ENCODE measurements around the gene JAG2.

Gene JAG2

GRCh38 chr14:105177082-105177481, 8.5 kb upstream of the JAG2 start:
- FAIRE-seq (no peak), DNase-seq (ENCODE audit: insufficient read length, low spot score) (no peak)
- TF ChIP-seq TAF1 (IDR thresholded peaks at IDR 0.05; ENCODE audit: low read depth, low read length): no peak
- no peak for TF ChIP-seq SPI1 (IDR thresholded peaks at IDR 0.05; ENCODE audit: low read depth, low read length)
- no peak for TF ChIP-seq POLR2AphosphoS5 (IDR thresholded peaks at IDR 0.05; ENCODE audit: low read depth, low read length)
- no peak for TF ChIP-seq POU2F2 (IDR thresholded peaks at IDR 0.05; ENCODE audit: low read depth, low read length)
- no peak for TF ChIP-seq POLR2A (IDR thresholded peaks at IDR 0.05; ENCODE audit: low read depth, low read length)
- no peak for TF ChIP-seq PAX5 (IDR thresholded peaks at IDR 0.05; ENCODE audit: insufficient read depth, low read length, severe bottlenecking)

- DNase-seq (ENCODE audit: insufficient read length, low spot score) (no peak), FAIRE-seq (no peak)
- TF ChIP-seq PAX5 (IDR thresholded peaks at IDR 0.05; ENCODE audit: insufficient read depth, low read length, severe bottlenecking): no peak
- TF ChIP-seq POLR2A (IDR thresholded peaks at IDR 0.05; ENCODE audit: low read depth, low read length): no peak
- no peak for TF ChIP-seq SPI1 (IDR thresholded peaks at IDR 0.05; ENCODE audit: low read depth, low read length)
- no peak for TF ChIP-seq POLR2AphosphoS5 (IDR thresholded peaks at IDR 0.05; ENCODE audit: low read depth, low read length)
- TF ChIP-seq POU2F2 (IDR thresholded peaks at IDR 0.05; ENCODE audit: low read depth, low read length): no peak
- TF ChIP-seq TAF1 (IDR thresholded peaks at IDR 0.05; ENCODE audit: low read depth, low read length): no peak
Measured at GRCh38 chr14:105176513-105176912, 7.9 kb upstream of the JAG2 start.

- FAIRE-seq (peak; percentile 48), DNase-seq (ENCODE audit: insufficient read length, low spot score) (peak; percentile 69)
- TF ChIP-seq POLR2AphosphoS5 (IDR thresholded peaks at IDR 0.05; ENCODE audit: low read depth, low read length): no peak
- TF ChIP-seq POU2F2 (IDR thresholded peaks at IDR 0.05; ENCODE audit: low read depth, low read length): no peak
- TF ChIP-seq POLR2A (IDR thresholded peaks at IDR 0.05; ENCODE audit: low read depth, low read length): no peak
- no peak for TF ChIP-seq PAX5 (IDR thresholded peaks at IDR 0.05; ENCODE audit: insufficient read depth, low read length, severe bottlenecking)
- no peak for TF ChIP-seq SPI1 (IDR thresholded peaks at IDR 0.05; ENCODE audit: low read depth, low read length)
- no peak for TF ChIP-seq TAF1 (IDR thresholded peaks at IDR 0.05; ENCODE audit: low read depth, low read length)
Measured at GRCh38 chr14:105173901-105174894, 5.6 kb upstream of the JAG2 start.

GRCh38 chr14:105173145-105173544, 4.6 kb upstream of the JAG2 start:
- TF ChIP-seq SPI1 (IDR thresholded peaks at IDR 0.05; ENCODE audit: low read depth, low read length) (no peak), TAF1 (IDR thresholded peaks at IDR 0.05; ENCODE audit: low read depth, low read length) (no peak), POU2F2 (IDR thresholded peaks at IDR 0.05; ENCODE audit: low read depth, low read length) (no peak), PAX5 (IDR thresholded peaks at IDR 0.05; ENCODE audit: insufficient read depth, low read length, severe bottlenecking) (no peak), POLR2A (IDR thresholded peaks at IDR 0.05; ENCODE audit: low read depth, low read length) (no peak)
- FAIRE-seq (no peak), DNase-seq (ENCODE audit: insufficient read length, low spot score) (no peak)

GRCh38 chr14:105172476-105172875, 3.9 kb upstream of the JAG2 start:
- DNase-seq (ENCODE audit: insufficient read length, low spot score): no peak
- TF ChIP-seq POLR2A (IDR thresholded peaks at IDR 0.05; ENCODE audit: low read depth, low read length) (no peak), POU2F2 (IDR thresholded peaks at IDR 0.05; ENCODE audit: low read depth, low read length) (no peak), POLR2AphosphoS5 (IDR thresholded peaks at IDR 0.05; ENCODE audit: low read depth, low read length) (no peak), TAF1 (IDR thresholded peaks at IDR 0.05; ENCODE audit: low read depth, low read length) (no peak), PAX5 (IDR thresholded peaks at IDR 0.05; ENCODE audit: insufficient read depth, low read length, severe bottlenecking) (no peak), SPI1 (IDR thresholded peaks at IDR 0.05; ENCODE audit: low read depth, low read length) (no peak)
- no peak for FAIRE-seq

- FAIRE-seq (no peak), DNase-seq (ENCODE audit: insufficient read length, low spot score) (no peak)
- TF ChIP-seq POLR2AphosphoS5 (IDR thresholded peaks at IDR 0.05; ENCODE audit: low read depth, low read length): no peak
- no peak for TF ChIP-seq SPI1 (IDR thresholded peaks at IDR 0.05; ENCODE audit: low read depth, low read length)
- TF ChIP-seq POU2F2 (IDR thresholded peaks at IDR 0.05; ENCODE audit: low read depth, low read length): no peak
- no peak for TF ChIP-seq POLR2A (IDR thresholded peaks at IDR 0.05; ENCODE audit: low read depth, low read length)
- no peak for TF ChIP-seq PAX5 (IDR thresholded peaks at IDR 0.05; ENCODE audit: insufficient read depth, low read length, severe bottlenecking)
- TF ChIP-seq TAF1 (IDR thresholded peaks at IDR 0.05; ENCODE audit: low read depth, low read length): no peak
Measured at GRCh38 chr14:105171004-105171673, 2.6 kb upstream of the JAG2 start.

- FAIRE-seq: no peak
- no peak for TF ChIP-seq SPI1 (IDR thresholded peaks at IDR 0.05; ENCODE audit: low read depth, low read length)
- no peak for TF ChIP-seq TAF1 (IDR thresholded peaks at IDR 0.05; ENCODE audit: low read depth, low read length)
- no peak for TF ChIP-seq POU2F2 (IDR thresholded peaks at IDR 0.05; ENCODE audit: low read depth, low read length)
- TF ChIP-seq PAX5 (IDR thresholded peaks at IDR 0.05; ENCODE audit: insufficient read depth, low read length, severe bottlenecking): no peak
- no peak for TF ChIP-seq POLR2A (IDR thresholded peaks at IDR 0.05; ENCODE audit: low read depth, low read length)
- no peak for TF ChIP-seq POLR2AphosphoS5 (IDR thresholded peaks at IDR 0.05; ENCODE audit: low read depth, low read length)
- DNase-seq (ENCODE audit: insufficient read length, low spot score): no peak
Measured at GRCh38 chr14:105169776-105170655, 1.4 kb upstream of the JAG2 start.

- TF ChIP-seq TAF1 (IDR thresholded peaks at IDR 0.05; ENCODE audit: low read depth, low read length) (no peak), POU2F2 (IDR thresholded peaks at IDR 0.05; ENCODE audit: low read depth, low read length) (no peak), PAX5 (IDR thresholded peaks at IDR 0.05; ENCODE audit: insufficient read depth, low read length, severe bottlenecking) (no peak), POLR2AphosphoS5 (IDR thresholded peaks at IDR 0.05; ENCODE audit: low read depth, low read length) (no peak), POLR2A (IDR thresholded peaks at IDR 0.05; ENCODE audit: low read depth, low read length) (no peak), SPI1 (IDR thresholded peaks at IDR 0.05; ENCODE audit: low read depth, low read length) (no peak)
- no peak for DNase-seq (ENCODE audit: insufficient read length, low spot score)
Measured at GRCh38 chr14:105168979-105169507, 467 bp upstream of the JAG2 start.

More at GRCh38 chr14:105168979-105169507, 467 bp upstream of the JAG2 start:
- FAIRE-seq: peak; percentile 66

All from GM12891 (cell line).